GM23338 (cell line): Measurements from ENCODE around the gene RPA1. TPM values are rescaled to one million over a fixed set of nuclear protein-coding genes. Genes with fewer than 3 reads are reported as not detected.

Source experiments
- ATAC-seq: fragments of 200-7000 bp; cut with Tn5 transposase; 3 replicates; pipeline ENCODE4 v1.9.1; 2020
- DNase-seq: peaks from one replicate; pipeline ENCODE4 v3.0.0-alpha.2; 2015; ENCODE audit warnings: low spot score
- H2AFZ ChIP-seq: fragments of 200-600 bp; sonication (generic); 2 replicates; pipeline ENCODE4 v1.8.0; 2016; ENCODE audit warnings: antibody characterized with exemption, mild to moderate bottlenecking, moderate library complexity
- H3F3A ChIP-seq: fragments of 200-600 bp; sonication (generic); replicated peaks from 2 replicates; pipeline ENCODE4 v1.8.0; 2017; ENCODE audit warnings: antibody characterized with exemption, mixed run types, low read depth
- H3K27ac ChIP-seq: fragments of 200-600 bp; sonication (generic); 2 replicates; pipeline ENCODE4 v1.6.1; 2016; ENCODE audit warnings: low read depth
- H3K27me3 ChIP-seq: fragments of 200-600 bp; sonication (generic); 2 replicates; pipeline ENCODE4 v1.8.0; 2016; ENCODE audit warnings: mild to moderate bottlenecking, mixed run types, moderate library complexity; ENCODE audit not compliant: insufficient read depth
- H3K36me3 ChIP-seq: fragments of 200-600 bp; sonication (generic); 2 replicates; pipeline ENCODE4 v1.8.0; 2016; ENCODE audit warnings: mild to moderate bottlenecking; ENCODE audit not compliant: insufficient read depth
- H3K4me1 ChIP-seq: fragments of 200-600 bp; sonication (generic); 2 replicates; pipeline ENCODE4 v1.8.0; 2016; ENCODE audit warnings: mild to moderate bottlenecking, moderate library complexity; ENCODE audit not compliant: insufficient read depth
- H3K4me2 ChIP-seq: fragments of 200-600 bp; sonication (generic); 2 replicates; pipeline ENCODE4 v1.7.1; 2017; ENCODE audit warnings: mixed run types
- H3K4me3 ChIP-seq: fragments of 200-600 bp; sonication (generic); 2 replicates; pipeline ENCODE4 v1.6.1; 2016; ENCODE audit warnings: mixed run types
- H3K79me2 ChIP-seq: fragments of 200-600 bp; sonication (generic); replicated peaks from 2 replicates; pipeline ENCODE4 v1.8.0; 2017; ENCODE audit warnings: mild to moderate bottlenecking; ENCODE audit not compliant: insufficient read depth
- H3K9me2 ChIP-seq: fragments of 200-600 bp; sonication (generic); 2 replicates; pipeline ENCODE4 v1.8.0; 2017; ENCODE audit not compliant: insufficient read depth
- H4K20me1 ChIP-seq: fragments of 200-600 bp; sonication (generic); replicated peaks from 2 replicates; pipeline ENCODE4 v1.8.0; 2017; ENCODE audit warnings: mild to moderate bottlenecking; ENCODE audit not compliant: insufficient read depth
- H3K27ac Mint-ChIP-seq: 2 replicates; pipeline ENCODE4 v1.8.0; 2020; ENCODE audit warnings: inconsistent platforms, mild to moderate bottlenecking, moderate library complexity, mixed read lengths
- H3K27me3 Mint-ChIP-seq: 3 replicates; pipeline ENCODE4 v1.8.0; 2022; ENCODE audit warnings: low read depth, mild to moderate bottlenecking, moderate library complexity, mixed read lengths, inconsistent platforms; ENCODE audit not compliant: insufficient read depth, poor library complexity
- H3K36me3 Mint-ChIP-seq: 3 replicates; pipeline ENCODE4 v1.8.0; 2021; ENCODE audit warnings: low read depth, mild to moderate bottlenecking, inconsistent platforms, moderate library complexity, mixed read lengths
- H3K4me1 Mint-ChIP-seq: 3 replicates; pipeline ENCODE4 v1.8.0; 2020; ENCODE audit warnings: mild to moderate bottlenecking, inconsistent platforms, mixed read lengths
- H3K4me3 Mint-ChIP-seq: 3 replicates; pipeline ENCODE4 v1.8.0; 2021; ENCODE audit warnings: moderate library complexity, mild to moderate bottlenecking, inconsistent platforms, mixed read lengths
- H3K9me3 Mint-ChIP-seq: 3 replicates; pipeline ENCODE4 v1.8.0; 2020; ENCODE audit warnings: moderate library complexity, mild to moderate bottlenecking, inconsistent platforms, mixed read lengths
- CREB1 ChIP-seq: fragments of 250-450 bp; sonication (Bioruptor Pico); IDR thresholded peaks from 2 replicates; pipeline ENCODE4 v1.5.0; 2020; ENCODE audit warnings: low read depth, mild to moderate bottlenecking, moderate library complexity
- EZH2 ChIP-seq: fragments of 200-600 bp; sonication (generic); IDR thresholded peaks from one replicate; pipeline ENCODE4 v1.8.0; 2017; ENCODE audit warnings: antibody characterized with exemption, mild to moderate bottlenecking, low read depth; ENCODE audit not compliant: unreplicated experiment
- EZH2phosphoT487 ChIP-seq: fragments of 200-600 bp; sonication (generic); IDR thresholded peaks from one replicate; pipeline ENCODE4 v1.8.1; 2018; ENCODE audit warnings: antibody characterized with exemption; ENCODE audit not compliant: unreplicated experiment
- JUNB ChIP-seq: IDR thresholded peaks from one replicate; pipeline ENCODE4 v1.6.1; 2016; ENCODE audit warnings: antibody characterized with exemption; ENCODE audit not compliant: unreplicated experiment
- NANOG ChIP-seq: IDR thresholded peaks from 2 replicates; pipeline ENCODE4 v1.6.1; 2016; ENCODE audit warnings: antibody characterized with exemption, borderline replicate concordance
- POLR2AphosphoS5 ChIP-seq: IDR thresholded peaks from 2 replicates; pipeline ENCODE4 v1.6.1; 2016; ENCODE audit warnings: antibody characterized with exemption, low read depth
- REST ChIP-seq: IDR thresholded peaks from one replicate; pipeline ENCODE4 v1.6.1; 2018; ENCODE audit warnings: antibody characterized with exemption; ENCODE audit not compliant: unreplicated experiment
- STAT1 ChIP-seq: IDR thresholded peaks from one replicate; pipeline ENCODE4 v1.6.1; 2016; ENCODE audit warnings: antibody characterized with exemption; ENCODE audit not compliant: unreplicated experiment
- ZNF114 ChIP-seq: fragments of 250-450 bp; sonication (Bioruptor Pico); IDR thresholded peaks from 2 replicates; pipeline ENCODE4 v1.5.0; 2020; ENCODE audit warnings: mild to moderate bottlenecking, moderate library complexity
- ZNF331 ChIP-seq: fragments of 250-450 bp; sonication (Bioruptor Pico); IDR thresholded peaks from 2 replicates; pipeline ENCODE4 v1.5.0; 2020; ENCODE audit warnings: low read depth, mild to moderate bottlenecking, moderate library complexity
- polyA plus RNA-seq: library from polyadenylated mRNA; unstranded; fragments of >200 nt; fragmentation: Nextera tagmentation; extraction: Ambion mirVana; gene quantifications from 2 replicates; pipeline ENCODE4 v1.2.1, GENCODE V29; 2016
- total RNA-seq: library from RNA; depleted of rRNA; stranded (reverse); fragments of >200 nt; shearing (Covaris generic); gene quantifications from 2 replicates; pipeline ENCODE4 v1.2.3, GENCODE V29; 2014
- TF ChIP-seq, protein P1 (sequence below): IDR thresholded peaks from 2 replicates; pipeline ENCODE4 v1.6.1; 2016; ENCODE audit warnings: antibody characterized with exemption
- TF ChIP-seq, protein P2 (sequence below), 2 experiments: fragments of 200-600 bp in 1 of 2; sonication (generic) in 1 of 2; conservative IDR thresholded peaks; 2 replicates each; pipeline versions ENCODE4 v1.5.1 to v1.6.1; 2016 to 2017; ENCODE audit warnings: antibody characterized with exemption in 2 of 2, low read depth in 2 of 2, mild to moderate bottlenecking in 2 of 2, moderate library complexity in 1 of 2
- TF ChIP-seq, protein P3 (sequence below): fragments of 250-450 bp; sonication (Bioruptor Pico); IDR thresholded peaks from 2 replicates; pipeline ENCODE4 v1.5.0; 2020; ENCODE audit warnings: mild to moderate bottlenecking, moderate library complexity

The RPA1 gene
- total and polyA plus RNA-seq, 2 experiments from 2014 or later = 33.7 to 52.1 TPM

GRCh38 chr17:1792495-1793446 is 37.0 kb upstream of the RPA1 start:
- Histone ChIP-seq H3F3A (no peaks in the 10 kb centered on the region), H3K4me1 (no peaks in the 10 kb centered on the region), H3K4me2 (no peak overlapping the region), H3K4me3 (no peak overlapping the region), H3K36me3 (0 out of 2 replicates have a peak, but pooled peaks cover 3% of the 10 kb centered on the region), H2AFZ (no peak overlapping the region), H3K9me2 (no peaks in the 10 kb centered on the region), H3K27me3 (no peaks in the 10 kb centered on the region), H4K20me1 (peaks cover 28% of the 10 kb centered on the region), H3K79me2 (peaks cover 27% of the 10 kb centered on the region), H3K27ac (peak overlapping the region; percentile 39)
- H3K27me3 Mint-ChIP-seq = peaks cover 9% of the 10 kb centered on the region
- ATAC-seq = no peak
- H3K4me1 Mint-ChIP-seq = no peaks in the 10 kb centered on the region
- no peak overlapping the region for H3K4me3 Mint-ChIP-seq
- no peak for DNase-seq
- H3K27ac Mint-ChIP-seq = no peak overlapping the region
- H3K9me3 Mint-ChIP-seq = no peaks in the 10 kb centered on the region
- TF ChIP-seq EZH2 = no peak
- TF ChIP-seq JUNB = no peak
- TF ChIP-seq, protein P1, sequence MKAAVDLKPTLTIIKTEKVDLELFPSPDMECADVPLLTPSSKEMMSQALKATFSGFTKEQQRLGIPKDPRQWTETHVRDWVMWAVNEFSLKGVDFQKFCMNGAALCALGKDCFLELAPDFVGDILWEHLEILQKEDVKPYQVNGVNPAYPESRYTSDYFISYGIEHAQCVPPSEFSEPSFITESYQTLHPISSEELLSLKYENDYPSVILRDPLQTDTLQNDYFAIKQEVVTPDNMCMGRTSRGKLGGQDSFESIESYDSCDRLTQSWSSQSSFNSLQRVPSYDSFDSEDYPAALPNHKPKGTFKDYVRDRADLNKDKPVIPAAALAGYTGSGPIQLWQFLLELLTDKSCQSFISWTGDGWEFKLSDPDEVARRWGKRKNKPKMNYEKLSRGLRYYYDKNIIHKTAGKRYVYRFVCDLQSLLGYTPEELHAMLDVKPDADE = no peak
- no peak for TF ChIP-seq POLR2AphosphoS5
- TF ChIP-seq ZNF331 = no peak
- TF ChIP-seq ZNF114 (CRISPR knock-in tag) = no peak
- no peak for TF ChIP-seq EZH2phosphoT487
- no peak for TF ChIP-seq REST
- TF ChIP-seq STAT1 = no peak
- TF ChIP-seq, protein P2, sequence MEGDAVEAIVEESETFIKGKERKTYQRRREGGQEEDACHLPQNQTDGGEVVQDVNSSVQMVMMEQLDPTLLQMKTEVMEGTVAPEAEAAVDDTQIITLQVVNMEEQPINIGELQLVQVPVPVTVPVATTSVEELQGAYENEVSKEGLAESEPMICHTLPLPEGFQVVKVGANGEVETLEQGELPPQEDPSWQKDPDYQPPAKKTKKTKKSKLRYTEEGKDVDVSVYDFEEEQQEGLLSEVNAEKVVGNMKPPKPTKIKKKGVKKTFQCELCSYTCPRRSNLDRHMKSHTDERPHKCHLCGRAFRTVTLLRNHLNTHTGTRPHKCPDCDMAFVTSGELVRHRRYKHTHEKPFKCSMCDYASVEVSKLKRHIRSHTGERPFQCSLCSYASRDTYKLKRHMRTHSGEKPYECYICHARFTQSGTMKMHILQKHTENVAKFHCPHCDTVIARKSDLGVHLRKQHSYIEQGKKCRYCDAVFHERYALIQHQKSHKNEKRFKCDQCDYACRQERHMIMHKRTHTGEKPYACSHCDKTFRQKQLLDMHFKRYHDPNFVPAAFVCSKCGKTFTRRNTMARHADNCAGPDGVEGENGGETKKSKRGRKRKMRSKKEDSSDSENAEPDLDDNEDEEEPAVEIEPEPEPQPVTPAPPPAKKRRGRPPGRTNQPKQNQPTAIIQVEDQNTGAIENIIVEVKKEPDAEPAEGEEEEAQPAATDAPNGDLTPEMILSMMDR (conservative IDR thresholded peaks at IDR 0.05; ENCODE audit: low read depth in 2 of 2) = no peak
- TF ChIP-seq, protein P3, sequence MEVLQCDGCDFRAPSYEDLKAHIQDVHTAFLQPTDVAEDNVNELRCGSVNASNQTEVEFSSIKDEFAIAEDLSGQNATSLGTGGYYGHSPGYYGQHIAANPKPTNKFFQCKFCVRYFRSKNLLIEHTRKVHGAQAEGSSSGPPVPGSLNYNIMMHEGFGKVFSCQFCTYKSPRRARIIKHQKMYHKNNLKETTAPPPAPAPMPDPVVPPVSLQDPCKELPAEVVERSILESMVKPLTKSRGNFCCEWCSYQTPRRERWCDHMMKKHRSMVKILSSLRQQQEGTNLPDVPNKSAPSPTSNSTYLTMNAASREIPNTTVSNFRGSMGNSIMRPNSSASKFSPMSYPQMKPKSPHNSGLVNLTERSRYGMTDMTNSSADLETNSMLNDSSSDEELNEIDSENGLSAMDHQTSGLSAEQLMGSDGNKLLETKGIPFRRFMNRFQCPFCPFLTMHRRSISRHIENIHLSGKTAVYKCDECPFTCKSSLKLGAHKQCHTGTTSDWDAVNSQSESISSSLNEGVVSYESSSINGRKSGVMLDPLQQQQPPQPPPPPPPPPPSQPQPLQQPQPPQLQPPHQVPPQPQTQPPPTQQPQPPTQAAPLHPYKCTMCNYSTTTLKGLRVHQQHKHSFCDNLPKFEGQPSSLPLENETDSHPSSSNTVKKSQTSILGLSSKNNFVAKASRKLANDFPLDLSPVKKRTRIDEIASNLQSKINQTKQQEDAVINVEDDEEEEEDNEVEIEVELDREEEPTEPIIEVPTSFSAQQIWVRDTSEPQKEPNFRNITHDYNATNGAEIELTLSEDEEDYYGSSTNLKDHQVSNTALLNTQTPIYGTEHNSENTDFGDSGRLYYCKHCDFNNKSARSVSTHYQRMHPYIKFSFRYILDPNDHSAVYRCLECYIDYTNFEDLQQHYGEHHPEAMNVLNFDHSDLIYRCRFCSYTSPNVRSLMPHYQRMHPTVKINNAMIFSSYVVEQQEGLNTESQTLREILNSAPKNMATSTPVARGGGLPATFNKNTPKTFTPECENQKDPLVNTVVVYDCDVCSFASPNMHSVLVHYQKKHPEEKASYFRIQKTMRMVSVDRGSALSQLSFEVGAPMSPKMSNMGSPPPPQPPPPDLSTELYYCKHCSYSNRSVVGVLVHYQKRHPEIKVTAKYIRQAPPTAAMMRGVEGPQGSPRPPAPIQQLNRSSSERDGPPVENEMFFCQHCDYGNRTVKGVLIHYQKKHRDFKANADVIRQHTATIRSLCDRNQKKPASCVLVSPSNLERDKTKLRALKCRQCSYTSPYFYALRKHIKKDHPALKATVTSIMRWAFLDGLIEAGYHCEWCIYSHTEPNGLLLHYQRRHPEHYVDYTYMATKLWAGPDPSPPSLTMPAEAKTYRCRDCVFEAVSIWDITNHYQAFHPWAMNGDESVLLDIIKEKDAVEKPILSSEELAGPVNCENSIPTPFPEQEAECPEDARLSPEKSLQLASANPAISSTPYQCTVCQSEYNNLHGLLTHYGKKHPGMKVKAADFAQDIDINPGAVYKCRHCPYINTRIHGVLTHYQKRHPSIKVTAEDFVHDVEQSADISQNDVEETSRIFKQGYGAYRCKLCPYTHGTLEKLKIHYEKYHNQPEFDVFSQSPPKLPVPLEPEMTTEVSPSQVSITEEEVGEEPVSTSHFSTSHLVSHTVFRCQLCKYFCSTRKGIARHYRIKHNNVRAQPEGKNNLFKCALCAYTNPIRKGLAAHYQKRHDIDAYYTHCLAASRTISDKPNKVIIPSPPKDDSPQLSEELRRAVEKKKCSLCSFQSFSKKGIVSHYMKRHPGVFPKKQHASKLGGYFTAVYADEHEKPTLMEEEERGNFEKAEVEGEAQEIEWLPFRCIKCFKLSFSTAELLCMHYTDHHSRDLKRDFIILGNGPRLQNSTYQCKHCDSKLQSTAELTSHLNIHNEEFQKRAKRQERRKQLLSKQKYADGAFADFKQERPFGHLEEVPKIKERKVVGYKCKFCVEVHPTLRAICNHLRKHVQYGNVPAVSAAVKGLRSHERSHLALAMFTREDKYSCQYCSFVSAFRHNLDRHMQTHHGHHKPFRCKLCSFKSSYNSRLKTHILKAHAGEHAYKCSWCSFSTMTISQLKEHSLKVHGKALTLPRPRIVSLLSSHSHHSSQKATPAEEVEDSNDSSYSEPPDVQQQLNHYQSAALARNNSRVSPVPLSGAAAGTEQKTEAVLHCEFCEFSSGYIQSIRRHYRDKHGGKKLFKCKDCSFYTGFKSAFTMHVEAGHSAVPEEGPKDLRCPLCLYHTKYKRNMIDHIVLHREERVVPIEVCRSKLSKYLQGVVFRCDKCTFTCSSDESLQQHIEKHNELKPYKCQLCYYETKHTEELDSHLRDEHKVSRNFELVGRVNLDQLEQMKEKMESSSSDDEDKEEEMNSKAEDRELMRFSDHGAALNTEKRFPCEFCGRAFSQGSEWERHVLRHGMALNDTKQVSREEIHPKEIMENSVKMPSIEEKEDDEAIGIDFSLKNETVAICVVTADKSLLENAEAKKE (CRISPR knock-in tag) = no peak
- no peak for TF ChIP-seq CREB1 (CRISPR knock-in tag)
- TF ChIP-seq NANOG = no peak
- peaks cover 17% of the 10 kb centered on the region; the same call in 2 of the 3 replicates for H3K36me3 Mint-ChIP-seq
